Astrocyte (in vitro differentiated cells and primary cell): ENCODE results near the gene SLC6A19.

ENCODE experiments used
- CTCF ChIP-seq: IDR thresholded peaks from 2 replicates; pipeline ENCODE4 v1.5.1; 2011; ENCODE audit warnings: low read depth, mild to moderate bottlenecking, inconsistent platforms, low read length, moderate library complexity; ENCODE audit not compliant: insufficient read depth
- EZH2 ChIP-seq: IDR thresholded peaks from 2 replicates; pipeline ENCODE4 v1.6.1; 2012; ENCODE audit warnings: mild to moderate bottlenecking, low read length, inconsistent platforms; ENCODE audit not compliant: insufficient read depth

- TF ChIP-seq EZH2, result no peak
- TF ChIP-seq CTCF, result no peak
Measured at GRCh38 chr5:1162276-1162675, 39.1 kb upstream of the SLC6A19 start.
